Measurements from ENCODE around the gene GH2.
"Not testable (repeated sequence)": the region's sequence is repeated elsewhere in the genome, so short reads cannot be mapped to it uniquely, and the experiment has no call there.

Gene GH2

DNA sequence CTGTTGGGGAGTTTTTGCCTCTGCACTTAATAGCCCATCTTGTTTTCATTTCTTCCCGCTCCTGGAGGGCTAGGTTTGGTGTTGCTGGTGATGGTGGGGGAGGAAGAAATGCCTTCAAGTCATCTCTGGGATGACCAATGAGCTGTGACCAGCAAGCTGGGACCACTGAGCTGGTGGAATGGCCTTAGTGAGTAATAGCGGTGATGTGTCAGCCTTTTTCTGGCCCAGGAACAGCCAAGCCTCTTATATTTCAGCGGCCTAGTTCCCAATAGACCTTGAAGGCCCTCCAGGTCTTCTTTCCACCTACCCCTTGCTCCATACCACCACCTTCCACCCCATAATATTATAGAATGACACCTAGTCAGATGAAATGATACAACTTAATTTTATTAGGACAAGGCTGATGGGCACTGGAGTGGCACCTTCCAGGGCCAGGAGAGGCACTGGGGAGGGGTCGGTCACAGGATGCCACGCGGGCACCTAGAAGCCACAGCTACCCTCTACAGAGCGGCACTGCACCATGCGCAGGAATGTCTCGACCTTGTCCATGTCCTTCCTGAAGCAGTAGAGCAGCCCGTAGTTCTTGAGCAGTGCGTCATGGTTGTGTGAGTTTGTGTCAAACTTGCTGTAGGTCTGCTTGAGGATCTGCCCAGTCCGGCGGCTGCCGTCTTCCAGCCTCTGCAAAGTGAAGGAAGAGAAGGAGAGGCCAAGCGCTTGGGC lies 9.9 kb downstream of the GH2 start:
- H3K4me3 ChIP-seq (ENCODE audit: low read depth, low read length); H3K4me1 ChIP-seq (ENCODE audit: control insufficient read depth, insufficient read depth, low read length); H3K9me3 ChIP-seq (ENCODE audit: control insufficient read depth, insufficient read depth, low read length); H3K36me3 ChIP-seq (ENCODE audit: control insufficient read depth, insufficient read depth, low read length); H3K27ac ChIP-seq (ENCODE audit: low read depth, low read length); H3K27me3 ChIP-seq (ENCODE audit: control insufficient read depth, insufficient read depth, low read length); H3K9ac ChIP-seq (ENCODE audit: low read depth, low read length): not testable (repeated sequence)

DNA sequence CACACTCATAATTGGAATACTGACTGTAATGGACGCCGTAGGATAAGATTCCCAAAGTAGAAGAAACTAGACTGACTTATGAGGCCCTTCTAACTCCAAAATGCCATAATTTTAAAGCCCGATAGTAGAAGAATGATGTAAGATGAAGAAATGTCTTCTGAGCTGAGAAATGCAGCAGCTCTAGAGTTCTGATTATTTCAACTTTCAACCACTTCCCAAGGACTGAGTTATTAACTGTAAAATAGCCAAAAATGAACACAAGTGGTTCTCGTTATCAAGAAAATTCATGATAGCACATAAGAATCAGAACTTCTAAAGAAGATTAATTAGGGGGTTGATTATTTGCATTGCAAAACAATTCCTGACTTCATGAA lies 11.5 kb downstream of the GH2 start:
- not testable (repeated sequence) for H3K27ac ChIP-seq (ENCODE audit: low read depth, low read length); H3K9me3 ChIP-seq (ENCODE audit: control insufficient read depth, insufficient read depth, low read length); H3K4me1 ChIP-seq (ENCODE audit: control insufficient read depth, insufficient read depth, low read length); H3K27me3 ChIP-seq (ENCODE audit: control insufficient read depth, insufficient read depth, low read length); H3K4me3 ChIP-seq (ENCODE audit: low read depth, low read length); H3K9ac ChIP-seq (ENCODE audit: low read depth, low read length); H3K36me3 ChIP-seq (ENCODE audit: control insufficient read depth, insufficient read depth, low read length)

DNA sequence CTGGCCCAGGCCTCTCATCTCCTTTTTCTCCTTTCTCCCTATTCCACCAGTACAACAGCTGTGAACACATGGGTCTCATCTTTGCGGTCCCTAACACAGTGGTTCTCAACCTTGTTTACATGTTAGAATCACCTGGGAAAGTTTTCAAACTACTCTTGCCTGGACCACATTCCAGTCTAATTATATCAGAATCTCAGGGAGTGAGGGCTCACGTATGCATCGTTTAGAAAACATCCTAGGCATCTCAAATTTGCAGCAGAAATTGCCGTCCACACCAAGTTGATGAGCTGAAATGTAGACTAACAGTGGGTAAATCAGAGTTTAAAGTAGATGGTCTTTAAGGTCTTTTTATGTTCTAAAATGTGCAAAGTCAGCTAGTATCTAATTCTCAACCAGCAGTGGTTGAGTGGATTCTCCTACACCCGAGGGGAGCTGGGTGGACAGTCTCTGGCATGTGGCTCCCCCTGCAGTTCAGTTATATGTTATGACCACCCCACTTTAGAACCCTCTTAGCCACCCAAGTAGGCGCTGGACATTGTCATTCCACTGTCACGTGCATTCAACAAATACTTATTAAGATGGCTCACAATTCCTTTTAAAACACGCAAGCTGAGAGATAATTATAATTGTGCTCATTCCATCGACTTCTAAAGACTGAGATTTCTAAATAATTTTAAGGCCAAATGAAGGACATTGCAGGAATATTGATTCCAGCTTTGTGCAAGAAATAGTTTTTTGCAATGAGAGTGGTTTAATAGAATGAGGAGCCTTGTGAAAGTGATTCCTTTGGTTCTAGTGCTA lies 12.1 kb downstream of the GH2 start:
- H3K4me1 ChIP-seq (ENCODE audit: control insufficient read depth, insufficient read depth, low read length); H3K27ac ChIP-seq (ENCODE audit: low read depth, low read length); H3K4me3 ChIP-seq (ENCODE audit: low read depth, low read length); H3K27me3 ChIP-seq (ENCODE audit: control insufficient read depth, insufficient read depth, low read length); H3K36me3 ChIP-seq (ENCODE audit: control insufficient read depth, insufficient read depth, low read length); H3K9me3 ChIP-seq (ENCODE audit: control insufficient read depth, insufficient read depth, low read length); H3K9ac ChIP-seq (ENCODE audit: low read depth, low read length): not testable (repeated sequence)

DNA sequence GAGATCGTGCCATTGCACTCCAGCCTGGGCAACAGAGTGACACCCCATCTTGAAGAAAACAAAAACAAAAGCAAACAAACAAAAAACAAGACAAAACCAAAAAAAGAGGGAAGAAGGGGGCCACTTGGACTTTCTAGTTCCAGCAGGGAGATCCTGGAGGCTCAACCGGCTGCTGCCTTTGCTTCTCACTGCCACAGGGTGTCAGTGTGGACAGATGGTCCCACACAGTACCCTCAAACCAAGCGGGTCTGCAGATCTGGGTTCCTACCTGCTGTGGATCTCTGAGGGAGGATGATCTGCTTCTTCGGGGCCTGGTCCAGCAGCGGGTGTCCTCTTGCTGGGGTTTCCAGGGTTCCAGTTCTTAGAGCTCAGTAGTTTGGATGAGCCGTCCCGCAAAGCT lies 15.1 kb downstream of the GH2 start:
- not testable (repeated sequence) for H3K27ac ChIP-seq (ENCODE audit: low read depth, low read length); H3K4me3 ChIP-seq (ENCODE audit: low read depth, low read length); H3K9ac ChIP-seq (ENCODE audit: low read depth, low read length)

DNA sequence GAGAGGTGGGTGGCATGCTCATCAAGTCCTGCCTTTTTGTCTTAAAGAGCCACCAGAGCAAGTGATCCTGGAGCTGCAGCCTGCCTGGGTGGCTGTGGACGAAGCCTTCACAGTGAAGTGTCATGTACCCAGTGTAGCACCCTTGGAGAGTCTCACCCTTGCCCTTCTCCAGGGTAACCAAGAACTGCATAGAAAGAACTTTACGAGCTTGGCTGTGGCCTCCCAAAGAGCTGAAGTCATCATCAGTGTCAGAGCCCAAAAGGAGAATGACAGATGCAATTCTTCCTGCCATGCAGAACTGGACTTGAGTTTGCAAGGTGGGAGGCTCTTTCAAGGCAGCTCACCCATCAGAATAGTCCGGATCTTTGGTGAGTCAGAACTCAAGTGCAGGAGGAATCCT lies 22.5 kb downstream of the GH2 start:
- Histone ChIP-seq H3K9ac (ENCODE audit: low read depth, low read length) (no peak overlapping the region), H3K9me3 (ENCODE audit: control insufficient read depth, insufficient read depth, low read length) (no peaks in the 10 kb centered on the region), H3K36me3 (ENCODE audit: control insufficient read depth, insufficient read depth, low read length) (no peaks in the 10 kb centered on the region), H3K27me3 (ENCODE audit: control insufficient read depth, insufficient read depth, low read length) (no peaks in the 10 kb centered on the region), H3K27ac (ENCODE audit: low read depth, low read length) (no peak overlapping the region), H3K4me1 (ENCODE audit: control insufficient read depth, insufficient read depth, low read length) (no peaks in the 10 kb centered on the region), H3K4me3 (ENCODE audit: low read depth, low read length) (no peak overlapping the region)

More for the DNA sequence above, 15.1 kb downstream of the GH2 start:
- H3K27me3 ChIP-seq (ENCODE audit: control insufficient read depth, insufficient read depth, low read length); H3K9me3 ChIP-seq (ENCODE audit: control insufficient read depth, insufficient read depth, low read length); H3K4me1 ChIP-seq (ENCODE audit: control insufficient read depth, insufficient read depth, low read length); H3K36me3 ChIP-seq (ENCODE audit: control insufficient read depth, insufficient read depth, low read length): not testable (repeated sequence)

DNA sequence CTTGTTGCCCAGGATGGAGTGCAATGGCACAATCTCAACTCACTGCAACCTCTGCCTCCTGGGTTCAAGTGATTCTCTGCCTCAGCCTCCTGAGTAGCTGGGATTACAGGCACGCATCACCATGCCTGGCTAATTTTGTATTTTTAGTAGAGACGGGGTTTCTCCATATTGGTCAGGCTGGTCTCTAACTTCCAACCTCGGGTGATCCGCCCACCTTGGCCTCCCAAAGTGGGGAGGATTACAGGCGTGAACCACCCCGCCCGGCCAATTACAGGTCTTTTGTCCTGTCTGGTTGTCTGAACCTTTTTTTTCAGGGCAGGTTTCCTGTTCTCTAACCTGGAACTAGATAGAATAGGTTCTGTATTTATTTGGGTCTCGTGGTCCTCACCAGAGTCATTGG lies 25.3 kb downstream of the GH2 start:
- H3K4me1 ChIP-seq (ENCODE audit: control insufficient read depth, insufficient read depth, low read length); H3K9ac ChIP-seq (ENCODE audit: low read depth, low read length); H3K27ac ChIP-seq (ENCODE audit: low read depth, low read length); H3K27me3 ChIP-seq (ENCODE audit: control insufficient read depth, insufficient read depth, low read length); H3K36me3 ChIP-seq (ENCODE audit: control insufficient read depth, insufficient read depth, low read length); H3K4me3 ChIP-seq (ENCODE audit: low read depth, low read length); H3K9me3 ChIP-seq (ENCODE audit: control insufficient read depth, insufficient read depth, low read length): not testable (repeated sequence)

DNA sequence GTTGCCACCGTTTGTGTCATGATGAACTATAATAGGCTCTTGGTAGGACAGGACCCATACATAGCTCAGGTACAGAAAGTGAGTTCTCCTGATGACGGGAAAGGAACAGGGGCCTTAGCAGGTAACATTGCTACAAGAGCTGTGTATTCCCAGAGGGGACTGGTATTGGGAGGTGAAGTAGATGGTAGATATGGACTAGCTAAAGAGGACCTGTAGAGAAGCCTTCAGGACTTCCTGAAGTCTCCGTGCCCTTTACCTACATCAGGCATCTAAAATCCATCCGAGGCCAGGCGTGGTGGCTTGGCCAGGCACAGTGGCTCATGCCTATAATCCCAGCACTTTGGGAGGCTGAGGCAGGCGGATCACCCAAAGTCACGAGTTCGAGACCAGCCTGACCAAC lies 26.6 kb downstream of the GH2 start:
- no peaks in the 10 kb centered on the region for H3K36me3 ChIP-seq (ENCODE audit: control insufficient read depth, insufficient read depth, low read length)
- H3K4me1 ChIP-seq (ENCODE audit: control insufficient read depth, insufficient read depth, low read length) = no peaks in the 10 kb centered on the region
- H3K27ac ChIP-seq (ENCODE audit: low read depth, low read length) = no peak overlapping the region
- H3K9me3 ChIP-seq (ENCODE audit: control insufficient read depth, insufficient read depth, low read length) = no peaks in the 10 kb centered on the region
- H3K9ac ChIP-seq (ENCODE audit: low read depth, low read length) = no peak overlapping the region
- H3K27me3 ChIP-seq (ENCODE audit: control insufficient read depth, insufficient read depth, low read length) = no peaks in the 10 kb centered on the region
- no peak overlapping the region for H3K4me3 ChIP-seq (ENCODE audit: low read depth, low read length)

DNA sequence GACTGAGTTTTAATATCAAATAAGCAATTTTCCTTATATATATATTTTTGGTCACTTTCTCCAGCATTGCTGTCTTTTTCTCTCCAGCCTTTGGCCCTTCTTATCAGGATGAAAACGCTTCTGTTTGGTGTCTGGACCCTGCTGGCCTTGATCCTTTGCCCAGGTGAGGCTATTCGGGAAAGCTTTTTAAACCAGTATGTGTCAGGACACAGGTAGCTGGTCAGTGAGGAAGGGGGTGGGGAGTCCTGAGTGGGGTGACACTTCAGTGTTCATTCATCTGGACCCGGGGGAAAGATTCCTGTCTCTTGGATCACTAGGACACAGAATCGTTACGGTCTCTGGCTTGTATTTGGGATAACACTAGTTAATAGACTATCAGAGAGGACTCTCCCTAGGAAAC lies 27.0 kb downstream of the GH2 start:
- Histone ChIP-seq H3K9me3 (ENCODE audit: control insufficient read depth, insufficient read depth, low read length) (no peaks in the 10 kb centered on the region), H3K9ac (ENCODE audit: low read depth, low read length) (no peak overlapping the region), H3K27ac (ENCODE audit: low read depth, low read length) (no peak overlapping the region), H3K4me1 (ENCODE audit: control insufficient read depth, insufficient read depth, low read length) (no peaks in the 10 kb centered on the region), H3K4me3 (ENCODE audit: low read depth, low read length) (no peak overlapping the region), H3K36me3 (ENCODE audit: control insufficient read depth, insufficient read depth, low read length) (no peaks in the 10 kb centered on the region), H3K27me3 (ENCODE audit: control insufficient read depth, insufficient read depth, low read length) (peaks cover 3% of the 10 kb centered on the region; the same call in 1 of the 2 replicates)

DNA sequence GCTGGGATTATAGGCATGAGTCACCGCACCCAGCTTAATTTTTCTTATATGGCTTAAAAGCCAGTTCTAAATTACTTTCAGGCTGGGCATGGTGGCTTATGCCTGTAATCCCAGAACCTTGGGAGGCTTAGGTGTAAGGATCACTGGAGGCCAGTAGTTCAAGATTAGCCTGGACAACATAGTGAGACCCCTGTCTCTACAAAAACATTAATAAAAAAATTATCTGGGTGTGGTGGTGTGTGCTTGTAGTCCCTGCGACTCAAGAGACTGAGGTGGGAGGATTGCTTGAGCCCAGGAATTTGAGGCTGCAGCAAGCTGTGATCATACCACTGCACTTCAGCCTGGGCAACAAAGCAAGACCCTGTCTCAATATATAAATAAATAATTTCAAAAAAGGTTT lies 28.5 kb downstream of the GH2 start:
- Histone ChIP-seq H3K4me3 (ENCODE audit: low read depth, low read length) (no peak overlapping the region), H3K9ac (ENCODE audit: low read depth, low read length) (no peak overlapping the region), H3K36me3 (ENCODE audit: control insufficient read depth, insufficient read depth, low read length) (no peaks in the 10 kb centered on the region), H3K4me1 (ENCODE audit: control insufficient read depth, insufficient read depth, low read length) (no peaks in the 10 kb centered on the region), H3K27me3 (ENCODE audit: control insufficient read depth, insufficient read depth, low read length) (peaks cover 12% of the 10 kb centered on the region), H3K27ac (ENCODE audit: low read depth, low read length) (no peak overlapping the region), H3K9me3 (ENCODE audit: control insufficient read depth, insufficient read depth, low read length) (no peaks in the 10 kb centered on the region)

DNA sequence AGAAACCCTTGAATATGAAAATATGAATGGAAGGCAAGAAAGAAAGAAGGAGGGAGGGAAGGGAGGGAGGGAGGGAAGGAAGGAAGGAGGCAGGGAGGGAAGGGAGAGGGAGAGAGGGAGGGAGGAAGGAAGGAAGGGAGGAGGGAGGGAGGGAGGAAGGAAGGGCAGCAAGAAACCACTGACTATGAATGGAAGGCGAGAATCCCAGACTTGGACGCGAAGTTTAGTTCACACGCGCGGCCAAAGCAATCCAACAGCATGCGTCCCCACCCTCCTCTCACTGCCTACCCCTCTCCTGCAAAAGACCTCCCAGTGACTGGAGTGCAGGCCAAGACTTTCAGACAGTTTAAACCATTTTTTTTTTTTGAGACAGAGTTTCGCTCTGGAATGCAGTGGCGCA lies 31.3 kb downstream of the GH2 start:
- H3K4me1 ChIP-seq (ENCODE audit: control insufficient read depth, insufficient read depth, low read length) = no peaks in the 10 kb centered on the region
- no peak overlapping the region for H3K4me3 ChIP-seq (ENCODE audit: low read depth, low read length)
- H3K36me3 ChIP-seq (ENCODE audit: control insufficient read depth, insufficient read depth, low read length) = no peaks in the 10 kb centered on the region
- peaks cover 31% of the 10 kb centered on the region for H3K27me3 ChIP-seq (ENCODE audit: control insufficient read depth, insufficient read depth, low read length)
- no peaks in the 10 kb centered on the region for H3K9me3 ChIP-seq (ENCODE audit: control insufficient read depth, insufficient read depth, low read length)
- H3K9ac ChIP-seq (ENCODE audit: low read depth, low read length) = no peak overlapping the region
- no peak overlapping the region for H3K27ac ChIP-seq (ENCODE audit: low read depth, low read length)

DNA sequence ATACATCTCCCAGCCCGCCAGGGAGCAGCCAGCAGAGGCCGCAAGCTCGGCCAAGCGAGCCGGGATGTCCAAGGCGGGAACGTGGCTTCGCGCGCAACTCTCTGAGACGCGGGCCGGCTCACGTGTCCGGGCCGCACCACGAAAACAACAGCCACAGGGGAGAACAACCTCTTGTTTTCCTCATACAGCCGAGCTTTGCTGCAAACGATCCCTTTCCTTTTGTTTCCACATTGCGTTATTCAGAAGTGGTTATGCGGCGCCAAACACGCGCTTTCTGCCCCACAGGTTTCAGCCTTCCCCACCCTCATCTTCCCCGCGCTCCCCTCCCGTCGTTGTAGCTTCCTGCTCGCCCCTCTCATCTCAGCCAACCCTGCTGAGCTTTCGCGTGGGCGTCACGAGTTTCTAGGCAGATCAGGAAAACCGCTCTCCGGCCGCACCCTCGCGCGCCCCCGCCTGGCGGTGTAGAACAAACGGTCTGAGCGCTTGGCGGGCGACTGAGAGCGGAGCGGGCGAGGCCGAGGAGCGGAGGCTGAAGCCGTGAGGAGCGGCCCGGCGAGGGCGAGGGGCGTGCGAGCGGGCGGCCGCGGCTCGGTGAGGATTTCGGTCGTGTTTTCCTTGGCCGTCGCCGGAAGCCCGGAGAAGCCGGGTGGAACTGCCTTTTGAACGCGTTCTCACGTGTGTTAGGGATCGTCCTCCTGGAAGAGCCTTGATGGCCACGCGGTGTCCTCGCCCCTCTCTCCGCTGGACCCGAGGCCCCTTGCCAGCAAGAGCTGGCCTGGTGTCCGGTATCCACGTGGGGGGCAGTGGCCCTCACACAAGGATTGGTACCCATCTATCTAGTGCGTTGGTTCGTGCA lies 32.7 kb downstream of the GH2 start:
- Histone ChIP-seq H3K27ac (ENCODE audit: low read depth, low read length) (no peak overlapping the region), H3K9ac (ENCODE audit: low read depth, low read length) (peak overlapping the region; percentile 85), H3K27me3 (ENCODE audit: control insufficient read depth, insufficient read depth, low read length) (peaks cover 31% of the 10 kb centered on the region), H3K36me3 (ENCODE audit: control insufficient read depth, insufficient read depth, low read length) (no peaks in the 10 kb centered on the region), H3K9me3 (ENCODE audit: control insufficient read depth, insufficient read depth, low read length) (no peaks in the 10 kb centered on the region), H3K4me1 (ENCODE audit: control insufficient read depth, insufficient read depth, low read length) (no peaks in the 10 kb centered on the region), H3K4me3 (ENCODE audit: low read depth, low read length) (peak overlapping the region; percentile 40)
